ENCODE measurements around the gene RPA3. TPM values are rescaled to one million over a fixed set of nuclear protein-coding genes. Genes with fewer than 3 reads are reported as not detected.

The RPA3 gene
- 121 and 127 TPM in 2 replicates for total RNA-seq (2014; rRNA removed; shearing (Covaris generic))

DNA sequence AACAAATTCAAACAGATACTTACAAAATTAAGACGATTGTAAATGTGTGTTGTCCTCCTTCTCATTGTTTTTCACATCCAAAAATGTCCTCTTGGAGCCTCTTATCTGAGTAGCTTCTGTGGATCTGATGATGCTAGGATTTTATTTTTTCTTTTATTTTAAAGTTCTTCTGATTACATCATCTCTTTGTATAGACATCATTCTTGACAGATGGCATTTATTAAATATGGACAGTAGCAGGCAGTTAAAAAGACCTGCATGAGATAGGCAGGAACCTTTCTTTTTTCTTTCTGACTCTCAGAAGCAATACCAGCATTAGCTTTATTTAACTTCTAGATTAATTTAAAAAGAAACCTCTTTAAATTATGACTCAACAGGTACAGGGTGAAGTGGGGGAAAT lies at the start of gene RPA3:
Gene RPA3, minus strand, starts transcription at position 116 of the 400 bp plus-strand sequence. CDS start 78,189 bp downstream, outside the sequence.
- DNase-seq (ENCODE audit: low read depth): no peak

DNA sequence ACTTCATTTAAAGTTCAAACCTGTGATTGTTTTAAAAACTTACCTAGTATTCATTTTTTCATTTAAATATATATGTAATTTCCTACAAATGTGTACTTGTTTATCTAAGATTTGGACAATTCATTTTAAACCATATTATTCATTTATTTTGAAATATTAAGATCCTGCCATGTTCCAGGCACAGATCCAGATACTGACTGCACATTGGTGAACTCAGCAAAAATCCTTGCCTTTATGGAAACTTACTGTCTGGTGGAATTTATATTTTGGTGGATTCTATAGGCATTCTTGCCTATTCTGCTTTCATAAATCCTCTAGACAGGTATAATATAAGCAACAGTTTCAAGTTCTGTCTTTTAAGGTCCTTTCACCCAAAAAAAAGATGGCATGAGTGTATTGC lies 48.3 kb upstream of the RPA3 start:
- DNase-seq (ENCODE audit: low read depth): no peak

DNA sequence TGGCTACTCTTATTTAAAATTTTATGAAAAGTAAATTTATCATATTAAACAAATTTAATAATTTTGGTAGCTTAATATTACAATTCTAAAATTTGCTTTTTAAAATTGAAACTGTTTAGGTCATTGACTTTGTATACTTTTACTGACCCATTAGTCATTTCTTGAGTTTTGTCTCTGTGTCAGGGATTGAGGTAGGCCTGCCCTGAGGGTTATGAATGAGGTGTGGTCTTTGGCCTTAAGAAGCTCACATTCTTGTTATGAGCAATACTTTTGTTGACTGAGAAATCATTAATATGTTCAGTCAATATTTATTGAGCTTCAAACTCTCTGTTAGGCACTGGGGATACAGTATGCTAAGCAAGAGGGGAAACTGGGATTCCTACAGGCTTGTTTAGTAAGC lies 47.0 kb upstream of the RPA3 start:
- DNase-seq (ENCODE audit: low read depth): peak; percentile 41

DNA sequence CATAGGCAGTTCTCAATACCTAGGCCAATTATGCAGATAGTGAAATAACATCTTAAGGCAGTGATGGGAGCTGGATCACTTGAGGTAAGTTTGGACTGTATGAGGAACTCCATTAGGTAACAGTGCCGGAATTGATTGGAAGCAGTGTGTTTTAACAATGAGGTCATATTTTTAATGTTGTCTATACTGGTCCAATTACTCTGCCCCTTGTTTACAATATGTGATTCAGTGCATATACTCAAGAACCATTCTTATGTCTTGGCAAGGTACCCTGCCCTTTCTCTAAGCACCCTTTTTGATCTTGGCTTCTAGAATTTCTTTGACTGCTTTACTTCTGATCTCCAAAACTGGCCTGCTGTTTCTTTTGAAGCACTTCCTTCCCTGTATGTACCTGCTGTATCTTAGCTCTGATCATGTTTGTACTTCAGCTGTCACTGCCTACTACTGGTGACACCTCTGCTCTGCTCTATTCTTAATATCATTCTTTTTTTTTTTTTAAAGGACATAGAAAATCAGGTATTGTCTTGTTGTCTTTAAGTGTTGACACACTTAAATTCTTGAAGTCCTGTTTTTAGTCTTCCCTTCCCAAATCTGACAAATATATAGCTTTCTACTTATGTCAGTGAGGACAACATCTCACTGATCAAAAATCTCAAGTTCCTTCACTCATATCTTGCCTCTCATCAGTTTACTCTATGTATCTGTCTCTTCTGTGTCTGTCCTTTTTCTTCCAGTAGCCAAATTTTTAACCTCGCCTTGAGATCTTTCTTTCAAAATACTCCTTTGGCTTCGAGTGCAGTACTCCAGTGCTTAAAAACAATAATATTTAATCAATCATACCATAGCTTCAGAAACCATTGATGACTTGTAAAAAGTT lies 46.4 kb upstream of the RPA3 start:
- no peak for DNase-seq (ENCODE audit: low read depth)

DNA sequence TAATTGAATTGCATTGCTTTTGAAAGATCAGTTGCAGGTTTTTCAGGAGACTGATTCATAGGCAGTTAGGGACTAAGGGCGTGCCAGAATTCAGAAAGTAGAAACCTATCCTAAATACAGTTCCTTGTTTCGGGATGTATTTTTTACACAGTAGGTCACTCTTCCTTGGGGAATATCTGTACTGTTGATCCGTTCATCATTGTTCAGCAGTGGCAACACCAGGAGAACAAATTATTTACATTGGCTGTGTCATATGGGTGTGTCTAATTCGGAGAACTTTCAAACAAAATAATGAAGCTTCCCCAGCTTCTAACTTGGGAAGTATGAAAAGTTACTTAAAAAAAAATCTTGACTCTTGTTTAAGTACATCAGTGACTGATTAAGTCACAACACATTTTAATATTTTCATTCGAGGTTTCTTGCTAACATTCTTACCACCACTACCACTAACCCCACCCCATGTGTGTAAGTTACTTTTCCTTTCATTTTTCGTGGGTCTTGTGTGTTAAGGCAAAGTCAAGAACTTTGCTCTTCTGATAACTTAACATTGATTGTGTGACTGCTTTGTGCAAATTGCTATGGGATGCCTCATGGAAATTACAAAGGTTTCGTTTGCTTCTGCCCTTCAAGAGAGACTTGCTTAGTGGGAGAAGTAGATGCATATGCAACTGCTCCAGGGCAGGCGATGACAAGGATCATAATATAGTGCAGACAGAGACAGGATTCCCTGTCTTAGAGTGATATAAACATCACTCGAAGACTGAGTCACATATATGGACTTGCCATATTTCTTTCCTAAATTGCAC lies 43.8 kb upstream of the RPA3 start:
- DNase-seq (ENCODE audit: low read depth): peak; percentile 41

DNA sequence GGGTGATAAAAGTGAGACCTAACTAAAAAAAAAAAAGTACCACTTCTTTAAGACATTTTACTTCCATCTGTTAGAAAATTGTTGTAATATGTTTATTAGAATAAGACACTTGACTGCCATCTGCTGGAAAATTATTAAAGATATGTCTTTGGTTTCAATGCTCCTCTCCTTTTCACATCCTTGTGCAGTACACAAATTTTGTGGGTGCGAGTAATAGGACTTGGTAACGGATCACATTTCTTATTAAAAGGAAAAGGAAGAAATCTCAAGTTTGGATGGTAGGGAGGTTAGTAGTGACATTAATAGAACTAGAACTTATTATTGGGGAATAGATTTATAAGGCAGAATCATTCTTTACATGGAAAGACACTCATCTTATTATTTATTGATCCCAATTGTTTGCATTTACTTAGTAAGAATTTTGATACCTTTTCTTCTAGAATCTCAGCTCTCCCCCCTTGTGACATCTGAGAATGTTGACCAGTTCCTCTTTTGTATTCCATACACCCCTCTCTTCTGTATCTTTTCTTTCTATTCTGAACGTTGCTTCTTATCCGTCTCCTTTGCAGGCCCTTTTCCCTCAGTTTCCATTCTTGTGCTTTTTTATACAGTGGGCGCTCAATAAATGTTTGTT lies 43.0 kb upstream of the RPA3 start:
- peak; percentile 62 for DNase-seq (ENCODE audit: low read depth)

DNA sequence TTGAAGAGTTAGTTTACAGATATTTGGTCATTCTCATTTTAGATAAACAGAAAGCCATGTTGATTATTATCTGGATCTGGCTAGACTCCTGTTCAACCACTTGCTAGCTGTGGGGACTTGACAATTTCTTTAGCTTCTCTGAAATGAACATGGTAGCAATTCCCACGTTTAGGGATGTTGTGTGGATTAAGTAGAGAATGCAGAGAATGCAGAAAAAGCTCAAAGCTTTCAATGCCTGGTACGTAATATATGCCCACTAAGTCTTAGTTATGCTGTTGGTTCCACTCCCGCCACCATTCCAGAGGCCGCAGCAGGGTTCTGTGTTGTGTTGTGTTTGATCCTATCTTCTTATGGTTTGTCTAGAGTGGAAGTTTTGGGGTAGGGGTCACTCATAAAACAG lies 39.2 kb upstream of the RPA3 start:
- DNase-seq (ENCODE audit: low read depth): no peak

DNA sequence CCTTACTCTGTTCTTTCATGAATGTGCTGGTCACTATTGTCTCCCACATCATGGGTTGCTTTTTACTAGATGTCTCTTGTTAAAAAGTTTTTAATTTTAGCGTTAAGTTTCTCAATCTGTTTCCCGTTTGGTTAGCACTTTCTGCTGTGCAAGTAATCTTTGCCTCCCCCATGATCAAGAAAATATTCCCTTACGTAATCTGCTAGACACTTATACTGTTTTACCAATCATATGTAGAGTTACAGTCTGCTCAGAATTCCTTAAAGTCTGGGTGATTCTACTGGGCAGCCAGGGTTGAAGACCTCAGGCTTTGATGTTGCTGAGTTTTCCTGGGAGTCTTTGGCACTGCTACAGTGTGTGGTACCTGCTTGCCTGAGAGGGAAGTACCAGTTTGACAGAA lies 38.2 kb upstream of the RPA3 start:
- DNase-seq (ENCODE audit: low read depth): no peak

DNA sequence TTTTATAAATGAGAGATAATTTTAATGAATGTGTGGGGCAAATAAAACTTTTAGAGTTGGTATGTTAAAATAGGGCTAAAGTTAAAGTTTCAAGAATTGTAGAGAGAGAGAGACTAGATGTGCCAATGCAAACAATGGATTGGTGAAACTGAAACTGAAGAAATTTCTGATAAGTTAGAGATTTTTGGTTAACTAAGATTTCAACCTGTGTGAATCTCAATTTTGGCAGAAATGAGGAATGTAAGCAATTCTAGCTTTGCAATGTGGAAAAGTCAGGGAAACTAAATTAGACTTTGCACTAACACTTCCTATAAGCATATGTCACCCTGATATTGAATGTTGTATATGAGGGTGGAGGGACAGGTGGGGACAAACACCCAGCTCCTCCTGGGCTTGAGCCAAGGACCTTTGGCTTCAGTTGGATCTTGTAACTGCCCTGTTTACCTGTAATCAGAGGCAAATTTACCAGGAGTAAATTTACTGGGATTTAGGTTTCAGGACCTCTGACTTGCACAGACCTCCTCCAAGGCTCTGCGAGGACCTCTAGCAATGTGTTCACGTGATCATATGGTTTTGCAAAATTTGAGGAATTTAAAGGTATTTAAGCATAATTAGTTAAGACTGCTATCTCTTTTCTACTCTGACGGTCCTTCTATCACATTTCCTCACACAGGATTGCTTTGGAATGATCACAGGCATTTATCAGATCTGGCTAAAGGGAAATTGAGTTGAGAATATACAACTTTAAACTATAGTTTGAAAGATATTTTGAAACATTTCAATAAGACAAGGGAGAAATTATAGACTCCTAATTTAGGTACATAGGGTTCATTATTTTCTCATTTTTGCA lies 33.1 kb upstream of the RPA3 start:
- DNase-seq (ENCODE audit: low read depth): no peak

DNA sequence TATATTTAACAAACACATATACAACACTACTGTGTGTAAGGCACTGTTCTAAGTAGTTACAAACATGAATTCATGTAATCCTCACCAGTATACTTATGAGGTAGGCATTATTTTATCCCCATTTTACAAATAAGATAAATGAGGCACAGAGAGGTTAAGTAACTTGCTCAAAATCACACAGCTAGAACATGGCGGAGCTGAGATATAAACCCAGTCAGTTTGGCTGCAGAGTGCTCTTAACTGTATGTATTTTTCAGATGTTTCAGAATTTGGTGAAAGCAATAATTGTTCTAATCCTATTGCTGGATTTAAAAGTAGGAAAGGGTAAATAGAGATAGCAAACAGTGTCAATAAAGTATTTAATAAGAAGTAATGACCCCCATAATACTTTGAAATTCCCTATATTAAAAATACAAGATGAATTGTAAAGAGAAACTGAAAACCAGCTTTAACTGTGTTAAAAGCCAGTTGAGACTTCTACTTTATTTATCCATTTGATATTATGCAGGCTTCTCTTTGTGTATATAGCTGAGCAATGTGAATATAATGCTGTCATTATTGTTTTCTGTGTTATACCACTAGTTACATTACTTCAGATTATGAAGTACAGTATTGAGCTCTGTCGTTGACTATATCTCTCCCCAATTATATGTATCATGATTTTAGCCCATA lies 32.3 kb upstream of the RPA3 start:
- DNase-seq (ENCODE audit: low read depth): no peak

GRCh38 chr7:7746458-7746857 lies 28.1 kb upstream of the RPA3 start:
- no peak for DNase-seq (ENCODE audit: low read depth)

- DNase-seq (ENCODE audit: low read depth): no peak
Observed at GRCh38 chr7:7745966-7746365, 27.6 kb upstream of the RPA3 start.

DNA sequence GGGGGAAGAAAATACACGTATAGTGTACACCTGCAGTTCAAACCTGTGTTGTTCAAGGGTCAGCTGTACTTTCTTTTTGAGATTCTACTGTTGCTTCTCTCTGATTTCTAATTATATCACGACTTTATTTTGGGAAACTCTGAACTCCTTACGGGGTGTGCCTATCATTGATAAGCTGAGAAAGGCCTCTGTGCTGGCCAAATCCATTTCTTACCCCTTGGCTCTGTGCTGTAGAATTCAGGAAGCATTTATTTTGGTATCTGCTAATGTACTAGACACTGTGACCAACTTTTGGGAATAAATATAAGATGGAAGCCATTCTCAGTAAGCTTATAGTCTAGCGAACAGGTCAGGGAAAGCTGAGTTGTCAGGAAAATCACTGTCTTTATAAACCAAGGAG lies 26.9 kb upstream of the RPA3 start:
- DNase-seq (ENCODE audit: low read depth): no peak

- DNase-seq (ENCODE audit: low read depth): no peak
Observed at GRCh38 chr7:7742223-7742622, 23.8 kb upstream of the RPA3 start.

GRCh38 chr7:7740037-7740355 lies 21.6 kb upstream of the RPA3 start:
- DNase-seq (ENCODE audit: low read depth): no peak

- DNase-seq (ENCODE audit: low read depth): no peak
Observed at GRCh38 chr7:7739204-7740036, 21.0 kb upstream of the RPA3 start.

DNA sequence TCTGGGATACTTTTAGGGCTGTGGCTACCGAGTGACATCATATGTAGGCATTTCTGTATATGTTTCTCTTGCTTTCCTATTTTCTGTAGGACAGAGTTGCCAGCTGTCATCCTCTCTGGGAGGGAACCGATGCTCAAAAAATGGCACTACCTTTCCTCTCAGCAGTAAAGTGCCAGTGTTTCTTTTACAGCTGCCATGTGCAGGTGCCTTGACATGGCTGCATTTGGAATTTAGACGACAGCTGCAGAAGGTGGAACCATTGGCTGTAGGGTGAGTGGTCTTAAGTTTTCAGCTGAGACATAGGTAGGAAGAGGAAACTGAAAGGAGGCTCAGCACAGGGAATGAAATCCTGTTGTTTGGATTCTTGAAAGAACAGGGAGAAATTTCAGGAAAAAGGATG lies 20.2 kb upstream of the RPA3 start:
- DNase-seq (ENCODE audit: low read depth): no peak

GRCh38 chr7:7738177-7738576 lies 19.8 kb upstream of the RPA3 start:
- DNase-seq (ENCODE audit: low read depth): no peak

DNA sequence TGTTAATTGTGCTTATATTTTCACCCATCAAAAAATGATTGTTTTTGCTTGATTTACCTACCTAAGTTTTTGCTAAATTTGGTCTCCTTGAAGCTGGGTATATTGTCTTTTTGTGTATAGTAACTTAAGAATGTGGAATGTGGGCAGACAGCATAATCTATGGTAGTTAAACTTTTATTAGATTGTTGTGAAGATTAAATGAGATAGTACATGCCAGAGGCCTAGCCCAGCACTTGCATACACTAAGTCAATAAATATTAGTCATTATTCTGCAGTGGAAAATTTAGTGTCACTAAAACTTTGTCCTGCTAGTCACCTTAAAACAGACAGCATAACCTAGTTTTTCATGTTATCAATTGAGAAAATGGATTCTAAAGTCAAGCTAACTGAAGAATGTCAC lies 19.3 kb upstream of the RPA3 start:
- peak; percentile 12 for DNase-seq (ENCODE audit: low read depth)

DNA sequence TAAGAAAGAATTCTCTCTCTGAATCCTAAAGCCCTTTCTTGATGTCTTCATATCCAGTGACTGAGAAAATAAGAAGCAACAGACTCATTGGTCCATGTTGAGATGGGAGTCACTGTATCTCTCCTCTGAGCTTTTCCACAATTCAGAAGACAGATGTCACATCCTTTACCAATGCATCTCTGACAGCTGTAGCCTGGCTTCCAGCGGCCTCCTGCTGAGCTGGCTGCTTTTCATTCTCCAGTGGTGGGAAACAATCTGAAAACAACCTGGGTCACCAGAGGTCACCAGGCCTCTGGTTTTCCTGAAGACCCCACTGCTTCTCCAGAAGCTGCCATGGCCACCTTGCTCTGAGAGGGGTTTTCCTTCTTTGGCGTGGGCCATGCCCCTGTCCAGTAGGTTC lies 18.3 kb upstream of the RPA3 start:
- no peak for DNase-seq (ENCODE audit: low read depth)
